GM12892 (cell line): ENCODE results near the gene LGALS12.
"Not testable (repeated sequence)": the region's sequence is repeated elsewhere in the genome, so short reads cannot be mapped to it uniquely, and the experiment has no call there.

Experiments used
- DNase-seq: peaks from one replicate; pipeline ENCODE4 v3.0.0; 2011; ENCODE audit not compliant: insufficient read length
- FAIRE-seq: peaks from 2 replicates; lab custom pipeline; 2011; peaks lifted over from hg19 to GRCh38; lab: Jason Lieb, UNC
- POLR2A ChIP-seq: IDR thresholded peaks from 2 replicates; pipeline ENCODE4 v1.6.1; 2011; ENCODE audit warnings: low read depth, low read length, control low read depth
- POLR2AphosphoS5 ChIP-seq: IDR thresholded peaks from 2 replicates; pipeline ENCODE4 v1.6.1; 2011; ENCODE audit warnings: low read depth, low read length, control low read depth
- TAF1 ChIP-seq: IDR thresholded peaks from 2 replicates; pipeline ENCODE4 v1.6.1; 2011; ENCODE audit warnings: low read depth, mild to moderate bottlenecking, control low read depth, low read length, borderline replicate concordance

The LGALS12 gene

GRCh38 chr11:63523151-63523550 lies 17.3 kb downstream of the LGALS12 start:
- no peak for TF ChIP-seq POLR2A
- no peak for TF ChIP-seq POLR2AphosphoS5
- TF ChIP-seq TAF1: no peak
- FAIRE-seq (no peak), DNase-seq (no peak)

- TF ChIP-seq POLR2AphosphoS5 (no peak), POLR2A (no peak), TAF1 (no peak)
- DNase-seq (no peak), FAIRE-seq (no peak)
Measured at GRCh38 chr11:63527667-63528066, 21.8 kb downstream of the LGALS12 start.

- FAIRE-seq, DNase-seq: not testable (repeated sequence)
Measured at GRCh38 chr11:63528156-63528555, 22.3 kb downstream of the LGALS12 start.

- not testable (repeated sequence) for DNase-seq, FAIRE-seq
Measured at GRCh38 chr11:63528729-63529278, 22.9 kb downstream of the LGALS12 start.

- DNase-seq, FAIRE-seq: not testable (repeated sequence)
Measured at GRCh38 chr11:63529373-63529772, 23.5 kb downstream of the LGALS12 start.

GRCh38 chr11:63530021-63530420 lies 24.1 kb downstream of the LGALS12 start:
- FAIRE-seq (no peak), DNase-seq (no peak)

DNA sequence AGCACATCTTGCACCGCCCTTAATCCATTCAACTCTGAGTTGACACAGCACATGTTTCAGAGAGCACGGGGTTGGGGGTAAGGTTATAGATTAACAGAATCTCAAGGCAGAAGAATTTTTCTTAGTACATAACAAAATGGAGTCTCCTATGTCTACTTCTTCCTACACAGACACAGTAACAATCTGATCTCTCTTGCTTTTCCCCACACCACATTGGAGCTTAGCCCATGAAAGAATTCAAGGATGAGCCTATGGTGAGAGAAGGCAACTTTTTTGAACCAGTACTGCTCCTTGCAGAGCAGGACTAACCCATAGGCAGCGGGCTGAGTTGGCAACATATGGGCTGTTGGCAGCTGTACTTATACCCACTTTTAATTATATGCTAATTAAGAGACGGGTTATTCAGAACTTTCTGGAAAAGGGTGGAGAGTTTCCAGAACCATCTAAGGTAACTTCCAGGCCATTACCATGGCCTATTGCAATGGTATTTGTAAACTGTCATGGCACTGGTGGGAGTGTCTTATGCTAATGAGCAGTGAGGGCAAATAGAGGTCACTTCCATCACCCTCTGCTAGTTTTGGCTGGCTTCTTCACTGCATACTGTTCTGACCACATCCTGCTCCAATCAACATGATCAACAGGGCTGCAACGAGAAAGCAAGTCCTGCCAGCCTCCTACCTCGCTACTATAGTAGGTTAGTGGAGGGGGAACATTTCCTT lies 25.3 kb downstream of the LGALS12 start:
- peak; percentile 97 for FAIRE-seq
- not testable (repeated sequence) for DNase-seq

More at GRCh38 chr11:63530021-63530420, 24.1 kb downstream of the LGALS12 start:
- TF ChIP-seq TAF1 (no peak), POLR2AphosphoS5 (no peak), POLR2A (no peak)

DNA sequence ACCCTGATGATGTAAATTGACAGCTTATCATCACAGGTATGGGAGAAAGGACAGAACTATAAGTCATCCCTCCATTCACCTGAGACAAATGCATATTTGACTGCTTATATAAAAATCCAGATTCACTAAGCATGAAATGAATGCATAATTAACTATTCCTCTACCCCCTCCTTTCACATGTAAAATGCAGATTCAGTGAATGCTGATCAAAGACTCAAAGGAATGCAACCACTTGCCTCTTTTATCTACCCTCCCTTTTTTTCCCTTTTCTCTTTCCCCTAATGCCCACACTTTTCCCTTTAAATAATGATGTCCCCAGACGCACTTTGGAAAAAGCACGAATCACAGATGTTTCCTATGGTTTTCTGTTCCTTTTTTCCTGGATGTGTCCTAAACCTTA lies 26.2 kb downstream of the LGALS12 start:
- FAIRE-seq: no peak
- no peak for TF ChIP-seq TAF1
- no peak for TF ChIP-seq POLR2A
- TF ChIP-seq POLR2AphosphoS5: no peak
- no peak for DNase-seq

DNA sequence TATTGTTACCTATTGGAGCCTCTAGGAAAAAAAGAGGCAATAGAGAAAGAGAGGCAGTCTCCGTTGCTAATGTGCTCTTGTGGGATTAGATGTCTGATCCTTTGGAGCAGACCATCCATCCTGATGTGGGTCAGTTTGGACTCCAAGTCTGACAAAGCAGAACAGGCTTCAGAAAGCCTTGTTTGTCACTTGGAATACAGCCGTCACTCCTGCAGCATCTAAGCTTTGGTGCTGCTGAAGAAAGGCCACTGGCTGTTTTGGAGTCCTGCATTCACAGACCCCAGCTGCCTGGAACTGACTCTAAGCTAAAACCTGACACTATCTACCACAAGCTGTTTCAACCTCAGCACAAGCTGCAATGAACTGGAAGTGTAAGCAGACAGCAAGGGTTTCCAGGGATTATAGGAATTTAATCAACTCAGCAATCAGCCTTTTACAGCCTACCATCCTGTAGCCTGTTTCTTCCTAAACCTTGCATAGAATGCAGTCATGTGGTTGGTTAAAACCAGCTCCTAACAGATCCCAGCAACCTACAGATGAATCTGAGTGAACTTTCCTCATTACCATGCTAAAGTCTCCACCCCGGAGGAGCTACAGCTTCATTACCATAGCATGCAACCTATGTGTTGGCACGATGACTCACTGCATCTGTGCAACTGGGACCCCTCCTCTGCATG lies 27.1 kb downstream of the LGALS12 start:
- no peak for DNase-seq
- no peak for FAIRE-seq
- TF ChIP-seq POLR2AphosphoS5: no peak
- TF ChIP-seq TAF1: no peak
- TF ChIP-seq POLR2A: no peak

- DNase-seq (no peak), FAIRE-seq (no peak)
- TF ChIP-seq POLR2A (no peak), POLR2AphosphoS5 (no peak), TAF1 (no peak)
Measured at GRCh38 chr11:63534076-63534475, 28.2 kb downstream of the LGALS12 start.

GRCh38 chr11:63534895-63535461 lies 29.1 kb downstream of the LGALS12 start:
- no peak for TF ChIP-seq POLR2AphosphoS5
- no peak for TF ChIP-seq TAF1
- no peak for TF ChIP-seq POLR2A
- FAIRE-seq: peak; percentile 70

GRCh38 chr11:63535734-63536133 lies 29.9 kb downstream of the LGALS12 start:
- no peak for TF ChIP-seq TAF1
- TF ChIP-seq POLR2A: no peak
- no peak for TF ChIP-seq POLR2AphosphoS5
- FAIRE-seq: peak; percentile 24
- DNase-seq: no peak

More at GRCh38 chr11:63534895-63535461, 29.1 kb downstream of the LGALS12 start:
- DNase-seq: no peak
